Thoracic aorta (tissue), 2 donors: ENCODE data around the gene ZNF524. TPM values are rescaled to one million over a fixed set of nuclear protein-coding genes. Genes with fewer than 3 reads are reported as not detected.
A peak's percentile ranks its signal among the peaks of the same experiment; 100 is the strongest.

ENCODE experiments used
- ATAC-seq: fragments of 150-250 bp; one replicate; pipeline ENCODE4 v1.8.0; 2017; ENCODE audit warnings: low read depth; ENCODE audit not compliant: insufficient number of reproducible peaks, low FRiP score
- DNase-seq: peaks from one replicate; pipeline ENCODE4 v3.0.0-alpha.2; 2020; ENCODE audit warnings: low spot score
- H3K27ac ChIP-seq, 2 donors: fragments of 200-600 bp; sonication (generic); 1 replicate in 1 of 2; 2 replicates in 1 of 2; pipeline ENCODE4 v1.5.1; 2016; ENCODE audit warnings: mild to moderate bottlenecking in 2 of 2, moderate library complexity in 2 of 2
- H3K27me3 ChIP-seq: fragments of 200-600 bp; sonication (generic); replicated peaks from 2 replicates; pipeline ENCODE4 v1.6.0; 2016; ENCODE audit warnings: mild to moderate bottlenecking; ENCODE audit not compliant: insufficient read depth
- H3K36me3 ChIP-seq: fragments of 200-600 bp; sonication (generic); one replicate; pipeline ENCODE4 v1.5.1; 2016
- H3K4me1 ChIP-seq, 2 donors: fragments of 200-600 bp; sonication (generic); 1 replicate in 1 of 2; 2 replicates in 1 of 2; pipeline versions ENCODE4 v1.5.1 to v1.6.0; 2016; ENCODE audit warnings: low read depth in 2 of 2, mild to moderate bottlenecking in 1 of 2; ENCODE audit not compliant: control insufficient read depth in 1 of 2
- H3K4me3 ChIP-seq: fragments of 200-600 bp; sonication (generic); 2 replicates; pipeline ENCODE4 v1.5.1; 2016; ENCODE audit warnings: mild to moderate bottlenecking
- H3K9me3 ChIP-seq: fragments of 200-600 bp; sonication (generic); 2 replicates; pipeline ENCODE4 v1.5.1; 2016
- CTCF ChIP-seq: fragments of 200-600 bp; sonication (generic); IDR thresholded peaks from one replicate; pipeline ENCODE4 v1.5.1; 2019; ENCODE audit warnings: antibody characterized with exemption
- total RNA-seq, 2 donors: library from RNA; depleted of rRNA; stranded (reverse); fragments of >200 nt; gene quantifications; one replicate each; pipeline versions ENCODE4 v1.1.0 to v1.2.3, GENCODE V29; 2016

Gene ZNF524
- total RNA-seq, 2 donors from 2014 or later, result 21.7 to 26.4 TPM

GRCh38 chr19:55578761-55579747 lies 21.0 kb upstream of the ZNF524 start:
- no peaks in the 10 kb centered on the region for H3K9me3 ChIP-seq
- DNase-seq (no peak), ATAC-seq (no peak)
- H3K36me3 ChIP-seq, result peaks cover 18% of the 10 kb centered on the region
- H3K4me3 ChIP-seq, result peak overlapping the region; percentile 99
- no peaks in the 10 kb centered on the region for H3K27me3 ChIP-seq
- H3K4me1 ChIP-seq, result peaks cover 3 to 20% of the 10 kb centered on the region in 2 donors
- TF ChIP-seq CTCF, result no peak
- peak overlapping the region in 1 of 2 donors; percentile 86 for H3K27ac ChIP-seq

- DNase-seq, result no peak
- H3K4me3 ChIP-seq, result peak overlapping the region; percentile 99
- TF ChIP-seq CTCF, result no peak
Measured at GRCh38 chr19:55579766-55580621, 20.1 kb upstream of the ZNF524 start.

GRCh38 chr19:55580628-55581144 lies 19.4 kb upstream of the ZNF524 start, which contains the start of gene ZNF579:
ZNF579 (minus strand) TSS chr19:55580848; CDS start chr19:55579639, 1,209 bp downstream.
- peak; percentile 50 for ATAC-seq
- no peaks in the 10 kb centered on the region for H3K27me3 ChIP-seq
- peak; percentile 40 for DNase-seq
- no peak for TF ChIP-seq CTCF
- peaks cover 18% of the 10 kb centered on the region for H3K36me3 ChIP-seq
- H3K27ac ChIP-seq, result peak within 1 kb of the TSS; percentile 79 to 86
- peaks cover 3 to 20% of the 10 kb centered on the region in 2 donors for H3K4me1 ChIP-seq
- peak within 1 kb of the TSS; percentile 99 for H3K4me3 ChIP-seq
- no peaks in the 10 kb centered on the region for H3K9me3 ChIP-seq

More at GRCh38 chr19:55579766-55580621, 20.1 kb upstream of the ZNF524 start:
- ATAC-seq, result no peak
- Histone ChIP-seq H3K9me3 (no peaks in the 10 kb centered on the region), H3K27ac (peak overlapping the region; percentile 79 to 86), H3K27me3 (no peaks in the 10 kb centered on the region), H3K36me3 (peaks cover 18% of the 10 kb centered on the region), H3K4me1 (peaks cover 3 to 20% of the 10 kb centered on the region in 2 donors)

GRCh38 chr19:55581145-55581822 lies 18.8 kb upstream of the ZNF524 start:
- H3K4me1 ChIP-seq, result peaks cover 6 to 24% of the 10 kb centered on the region in 2 donors
- no peaks in the 10 kb centered on the region for H3K27me3 ChIP-seq
- ATAC-seq (no peak), DNase-seq (no peak)
- no peaks in the 10 kb centered on the region for H3K9me3 ChIP-seq
- H3K36me3 ChIP-seq, result peaks cover 18% of the 10 kb centered on the region
- peak overlapping the region; percentile 99 for H3K4me3 ChIP-seq
- peak overlapping the region; percentile 79 to 86 for H3K27ac ChIP-seq
- no peak for TF ChIP-seq CTCF
